GM18951 (cell line): Measurements from ENCODE around the gene RELT.

ENCODE experiments used
- POLR2A ChIP-seq: IDR thresholded peaks from 4 replicates; pipeline ENCODE4 v1.6.1; 2011; ENCODE audit warnings: mild to moderate bottlenecking; ENCODE audit not compliant: insufficient read length, insufficient read depth; ENCODE audit errors: extremely low read depth
- in situ Hi-C: fragments of 300-500 bp; cut with MboI; formaldehyde crosslinking; loops from one replicate; pipeline ENCODE4 v1.12.0; 2022; ENCODE audit warnings: low sequenced_read_pairs, mixed read lengths, inconsistent platforms; ENCODE audit not compliant: unreplicated experiment

Gene RELT

DNA sequence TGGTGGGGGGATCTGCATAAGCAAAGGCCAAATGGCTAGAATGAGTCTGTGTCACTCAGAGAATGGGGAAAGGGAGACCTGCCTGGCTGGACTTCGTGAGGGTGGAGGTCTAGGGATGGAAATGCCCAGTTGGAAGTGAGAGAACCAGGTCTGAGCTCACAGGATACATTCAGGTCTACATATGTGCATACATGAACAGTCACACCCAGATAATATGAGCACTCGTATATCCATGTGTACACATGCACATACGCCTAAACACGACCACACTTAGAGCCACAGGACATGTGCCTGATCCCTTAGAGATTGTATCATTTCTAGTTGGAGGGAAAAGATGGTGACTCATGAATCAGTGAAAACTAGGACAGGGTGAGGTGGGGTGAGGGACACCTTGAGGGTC lies 21.1 kb upstream of the RELT start:
- no peak for TF ChIP-seq POLR2A
- in situ Hi-C loops = no loop called here

GRCh38 chr11:73356979-73357860 lies 19.0 kb upstream of the RELT start:
- no peak for TF ChIP-seq POLR2A
- in situ Hi-C loops = no loop called here

DNA sequence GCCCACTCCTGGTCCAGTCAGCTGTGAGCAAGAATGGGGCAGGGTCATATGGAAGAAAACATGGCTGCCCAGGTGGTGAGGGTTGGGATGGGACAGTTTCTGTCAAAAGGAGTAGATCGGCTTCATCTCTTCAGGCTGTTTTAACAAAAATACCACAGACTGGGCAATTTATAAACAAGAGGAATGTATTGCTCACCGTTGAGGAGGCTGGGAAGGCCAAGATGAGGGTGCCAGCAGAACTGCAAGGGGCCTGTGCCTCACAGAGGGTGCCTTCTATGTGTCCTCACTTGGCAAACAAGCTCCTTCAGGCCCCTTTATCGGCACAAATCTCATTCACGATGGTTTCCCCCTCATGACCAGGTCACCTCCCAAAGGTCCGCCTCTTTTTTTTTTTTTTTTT lies 18.1 kb upstream of the RELT start:
- in situ Hi-C loops = no loop called here
- no peak for TF ChIP-seq POLR2A

- in situ Hi-C loops = no loop called here
- no peak for TF ChIP-seq POLR2A
These were observed 16.9 kb upstream of the RELT start for GRCh38 chr11:73359341-73359740.

- in situ Hi-C loops = no loop called here
- no peak for TF ChIP-seq POLR2A
These were observed 16.1 kb upstream of the RELT start for GRCh38 chr11:73359930-73360742.

- in situ Hi-C loops = no loop called here
- TF ChIP-seq POLR2A = no peak
These were observed 15.3 kb upstream of the RELT start for GRCh38 chr11:73360743-73361369.

DNA sequence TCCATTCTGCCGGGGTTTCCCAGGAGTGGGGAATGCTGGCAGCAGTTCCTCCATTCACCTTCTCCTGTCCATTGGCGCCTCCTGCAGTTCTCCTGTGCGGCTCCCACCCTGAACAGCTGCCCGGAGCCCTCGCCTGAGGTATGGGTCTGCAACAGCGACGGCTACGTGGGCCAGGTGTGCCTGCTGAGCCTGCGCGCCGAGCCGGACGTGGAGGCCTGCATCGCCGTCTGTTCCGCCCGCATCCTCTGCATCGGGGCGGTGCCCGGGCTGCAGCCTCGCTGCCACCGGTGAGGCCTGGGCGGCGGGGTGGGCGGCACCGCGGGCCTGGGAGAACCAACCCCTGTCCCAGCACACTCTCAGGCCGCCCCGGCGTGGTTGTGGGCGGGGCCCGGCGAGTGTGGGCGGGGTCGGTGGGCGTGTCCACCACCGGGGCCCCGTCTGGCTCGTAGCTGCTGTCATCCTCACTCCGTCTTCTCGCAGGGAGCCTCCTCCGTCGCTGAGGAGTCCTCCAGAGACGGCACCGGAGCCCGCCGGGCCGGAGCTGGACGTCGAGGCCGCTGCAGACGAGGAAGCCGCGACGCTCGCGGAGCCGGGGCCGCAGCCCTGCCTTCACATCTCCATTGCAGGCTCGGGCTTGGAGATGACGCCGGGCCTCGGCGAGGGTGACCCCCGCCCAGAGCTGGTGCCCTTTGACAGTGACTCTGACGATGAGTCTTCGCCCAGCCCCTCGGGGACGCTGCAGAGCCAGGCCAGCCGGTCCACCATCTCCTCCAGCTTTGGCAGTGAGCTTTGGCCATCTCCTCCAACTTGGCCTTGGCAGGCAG lies 14.0 kb upstream of the RELT start:
- in situ Hi-C loops = no loop called here
- no peak for TF ChIP-seq POLR2A

DNA sequence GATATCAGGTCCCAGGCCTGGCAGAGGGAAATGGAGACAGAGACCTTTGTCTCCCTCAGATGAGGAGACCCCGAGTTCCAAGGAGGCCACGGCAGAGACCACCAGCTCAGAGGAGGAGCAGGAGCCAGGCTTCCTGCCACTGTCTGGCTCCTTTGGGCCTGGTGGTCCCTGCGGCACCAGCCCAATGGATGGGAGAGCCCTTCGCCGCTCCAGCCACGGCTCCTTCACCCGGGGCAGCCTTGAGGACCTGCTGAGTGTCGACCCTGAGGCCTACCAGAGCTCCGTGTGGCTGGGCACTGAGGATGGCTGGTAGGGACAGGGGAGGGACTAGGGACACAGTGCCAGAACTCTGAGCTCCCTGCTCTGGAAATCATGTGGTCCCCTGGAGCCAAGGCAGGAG lies 13.1 kb upstream of the RELT start:
- in situ Hi-C loops = no loop called here
- no peak for TF ChIP-seq POLR2A

DNA sequence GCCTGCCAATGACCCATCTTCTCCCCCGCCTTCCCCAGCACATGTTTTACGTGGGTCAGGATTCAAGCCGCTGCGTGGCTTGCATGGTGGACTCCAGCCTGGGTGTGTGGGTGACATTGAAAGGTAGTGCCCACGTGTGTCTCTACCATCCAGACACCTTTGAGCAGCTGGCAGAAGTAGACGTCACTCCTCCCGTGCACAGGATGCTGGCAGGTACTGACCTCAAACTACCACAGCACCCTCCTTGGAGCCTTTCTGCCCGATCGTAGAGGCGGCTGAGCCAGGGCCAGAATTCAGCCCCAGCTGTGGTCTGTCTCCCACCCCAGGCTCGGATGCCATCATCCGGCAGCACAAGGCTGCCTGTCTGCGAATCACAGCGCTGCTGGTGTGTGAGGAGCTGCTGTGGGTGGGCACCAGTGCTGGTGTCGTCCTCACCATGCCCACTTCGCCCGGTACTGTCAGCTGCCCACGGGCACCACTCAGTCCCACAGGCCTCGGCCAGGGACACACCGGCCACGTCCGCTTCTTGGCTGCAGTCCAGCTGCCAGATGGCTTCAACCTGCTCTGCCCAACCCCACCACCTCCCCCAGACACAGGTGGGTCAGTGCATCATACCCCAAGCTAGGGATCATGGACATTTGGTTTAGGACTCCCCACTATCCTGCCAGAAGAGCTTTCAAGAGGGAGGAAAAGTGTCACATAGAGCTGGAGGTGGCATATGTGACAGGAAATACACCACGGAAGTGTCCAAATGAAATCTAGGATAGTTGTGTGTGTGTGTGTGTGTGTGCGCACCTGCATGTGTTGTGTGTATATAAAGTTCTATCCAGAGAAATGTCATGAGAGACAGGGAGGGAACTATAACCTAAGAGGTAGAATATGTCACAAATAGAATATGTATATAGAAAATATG lies 10.6 kb upstream of the RELT start:
- no peak for TF ChIP-seq POLR2A

GRCh38 chr11:73366265-73366610 lies 10.0 kb upstream of the RELT start:
- TF ChIP-seq POLR2A = no peak

More for the DNA sequence above, 10.6 kb upstream of the RELT start:
- in situ Hi-C loops = no loop called here

GRCh38 chr11:73366953-73367352 lies 9.2 kb upstream of the RELT start:
- in situ Hi-C loops = no loop called here
- no peak for TF ChIP-seq POLR2A

More at GRCh38 chr11:73366265-73366610, 10.0 kb upstream of the RELT start:
- in situ Hi-C loops = no loop called here

DNA sequence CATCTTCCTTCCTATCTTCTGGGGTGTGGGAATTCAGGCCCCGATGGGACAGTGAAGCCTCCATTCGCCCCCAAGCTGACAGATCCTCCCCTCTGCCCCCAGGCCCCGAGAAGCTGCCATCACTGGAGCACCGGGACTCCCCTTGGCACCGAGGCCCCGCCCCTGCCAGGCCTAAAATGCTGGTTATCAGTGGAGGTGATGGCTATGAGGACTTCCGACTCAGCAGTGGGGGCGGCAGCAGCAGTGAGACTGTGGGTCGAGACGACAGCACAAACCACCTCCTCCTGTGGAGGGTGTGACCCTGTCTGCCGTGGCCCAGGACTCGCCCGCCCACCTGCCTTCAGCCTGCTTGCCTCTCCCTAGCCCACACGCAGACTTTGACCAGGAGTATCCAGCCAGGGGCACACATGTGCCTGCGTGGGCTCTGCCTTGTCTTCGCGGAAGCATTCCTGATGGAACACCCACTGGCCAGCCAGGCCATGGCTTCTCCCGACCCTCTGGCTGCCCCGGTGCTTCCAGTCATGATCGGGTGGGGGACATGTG lies 8.6 kb upstream of the RELT start:
- in situ Hi-C loops = no loop called here
- TF ChIP-seq POLR2A = no peak
